AG04449 (cell line): Measurements from ENCODE around the gene TUBA1B.

Experiments used
- CTCF ChIA-PET: fragments of 350-600 bp; formaldehyde crosslinking; extraction: SDS; loops from one replicate; lab custom pipeline; 2021; ENCODE audit warnings: antibody characterized with exemption; lab: Yijun Ruan, JAX
- POLR2A ChIA-PET: fragments of 400-600, 350-600 bp; formaldehyde crosslinking; extraction: SDS; loops from one replicate; lab custom pipeline; 2020; ENCODE audit warnings: antibody characterized with exemption, inconsistent platforms; lab: Yijun Ruan, JAX
- DNase-seq: peaks from one replicate; pipeline ENCODE4 v3.0.0-alpha.2; 2010; ENCODE audit warnings: low read depth, low spot score
- H3K4me3 ChIP-seq: 2 replicates; pipeline ENCODE4 v1.5.1; 2011; ENCODE audit warnings: low read depth, mild to moderate bottlenecking, control low read depth, low read length
- TF ChIP-seq, protein P1 (sequence below): IDR thresholded peaks from one replicate; pipeline ENCODE4 v1.5.1; 2011; ENCODE audit warnings: mild to moderate bottlenecking, moderate library complexity, low read length, control low read depth, inconsistent platforms; ENCODE audit not compliant: insufficient read depth; ENCODE audit errors: missing control alignments

The TUBA1B gene

DNA sequence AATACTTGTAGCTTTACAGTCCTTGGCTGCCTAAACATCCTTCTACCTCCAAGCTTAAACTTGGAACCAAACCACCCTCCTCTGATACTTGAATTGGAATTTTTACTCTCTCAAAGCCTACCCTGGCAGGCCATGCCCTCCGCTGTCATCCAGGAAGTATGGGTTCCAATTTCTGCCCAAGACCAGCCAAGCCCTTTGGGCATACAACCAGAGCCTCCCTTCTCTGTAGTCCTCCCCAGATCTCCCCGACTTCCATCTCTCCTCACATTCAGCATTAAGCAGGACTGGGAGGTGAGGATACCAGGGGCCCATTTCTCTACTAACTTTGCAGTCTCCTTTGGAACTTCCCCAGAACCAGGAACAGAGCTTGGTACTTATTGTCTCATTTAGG is 36.2 kb downstream of the TUBA1B start:
- DNase-seq, result no peak
- CTCF ChIA-PET, result interaction anchor here (1.2 to 21.3 kb wide), 9 partner anchors 11 to 139 kb away, joined by 3 to 430 read pairs (median 9); partner anchors contain the start of genes LMBR1L and TUBA1B
- POLR2A ChIA-PET, result interaction anchor here (0.8 to 5.8 kb wide), 2 partner anchors 36 to 38 kb away, joined by 4 to 20 read pairs; partner anchors contain the start of gene TUBA1B
- no peak overlapping the region for H3K4me3 ChIP-seq
- TF ChIP-seq, protein P1, sequence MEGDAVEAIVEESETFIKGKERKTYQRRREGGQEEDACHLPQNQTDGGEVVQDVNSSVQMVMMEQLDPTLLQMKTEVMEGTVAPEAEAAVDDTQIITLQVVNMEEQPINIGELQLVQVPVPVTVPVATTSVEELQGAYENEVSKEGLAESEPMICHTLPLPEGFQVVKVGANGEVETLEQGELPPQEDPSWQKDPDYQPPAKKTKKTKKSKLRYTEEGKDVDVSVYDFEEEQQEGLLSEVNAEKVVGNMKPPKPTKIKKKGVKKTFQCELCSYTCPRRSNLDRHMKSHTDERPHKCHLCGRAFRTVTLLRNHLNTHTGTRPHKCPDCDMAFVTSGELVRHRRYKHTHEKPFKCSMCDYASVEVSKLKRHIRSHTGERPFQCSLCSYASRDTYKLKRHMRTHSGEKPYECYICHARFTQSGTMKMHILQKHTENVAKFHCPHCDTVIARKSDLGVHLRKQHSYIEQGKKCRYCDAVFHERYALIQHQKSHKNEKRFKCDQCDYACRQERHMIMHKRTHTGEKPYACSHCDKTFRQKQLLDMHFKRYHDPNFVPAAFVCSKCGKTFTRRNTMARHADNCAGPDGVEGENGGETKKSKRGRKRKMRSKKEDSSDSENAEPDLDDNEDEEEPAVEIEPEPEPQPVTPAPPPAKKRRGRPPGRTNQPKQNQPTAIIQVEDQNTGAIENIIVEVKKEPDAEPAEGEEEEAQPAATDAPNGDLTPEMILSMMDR, result no peak

DNA sequence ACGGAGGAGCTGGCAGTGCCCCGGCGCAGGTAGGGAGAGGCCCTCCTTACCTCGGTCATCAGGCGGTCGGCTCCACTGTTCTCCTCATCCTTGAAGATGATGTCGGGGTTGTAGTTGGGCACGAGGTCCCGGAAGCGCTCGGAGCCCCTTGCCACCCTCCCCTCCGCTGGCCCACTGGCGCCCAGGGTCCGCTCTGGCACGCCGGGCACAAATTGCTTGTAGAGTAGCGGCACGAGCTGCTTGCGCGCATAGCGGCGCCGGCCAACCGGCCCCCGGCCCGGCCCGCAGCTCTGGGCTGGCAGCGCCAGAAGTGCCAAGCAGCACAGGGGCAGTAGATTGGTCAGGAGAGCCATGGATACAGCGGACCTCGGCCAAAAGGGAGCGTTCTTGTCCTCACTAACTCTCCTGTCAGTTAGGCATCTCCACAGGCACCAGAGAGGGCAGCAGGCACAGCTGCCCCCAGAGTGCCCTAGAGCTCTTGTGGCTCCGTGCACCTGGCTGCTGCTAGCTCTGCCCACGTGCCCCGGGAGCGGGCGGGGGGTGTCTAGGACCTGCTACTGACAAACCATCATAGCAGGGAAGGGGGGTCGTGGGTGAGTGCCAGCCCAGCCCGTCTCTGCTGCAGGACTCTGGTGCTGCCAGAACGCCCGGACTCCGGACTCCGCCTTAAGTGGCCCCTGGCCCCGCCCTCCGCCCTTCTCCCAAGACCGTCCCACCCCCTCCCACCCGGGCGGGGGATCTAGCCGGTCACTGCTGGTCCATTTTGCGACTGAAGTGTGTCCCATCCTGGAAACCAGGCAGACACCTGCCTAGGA is 36.8 kb downstream of the TUBA1B start, which contains the start of gene DHH:
Gene DHH, minus strand, starts transcription at position 642 of the 815 bp plus-strand sequence. Its CDS starts 289 bp downstream, at position 353.
- DNase-seq, result no peak
- POLR2A ChIA-PET, result interaction anchor here (5.8 kb wide), 1 partner anchor 36 kb away, joined by 20 read pairs; the partner anchor contains the start of gene TUBA1B
- peak within 1 kb of the TSS; percentile 12 for H3K4me3 ChIP-seq
- TF ChIP-seq, protein P1, result no peak
- CTCF ChIA-PET, result interaction anchor here (0.9 to 21.3 kb wide), 11 partner anchors 11 to 141 kb away, joined by 3 to 430 read pairs (median 9); partner anchors contain the start of genes LMBR1L and TUBA1B

DNA sequence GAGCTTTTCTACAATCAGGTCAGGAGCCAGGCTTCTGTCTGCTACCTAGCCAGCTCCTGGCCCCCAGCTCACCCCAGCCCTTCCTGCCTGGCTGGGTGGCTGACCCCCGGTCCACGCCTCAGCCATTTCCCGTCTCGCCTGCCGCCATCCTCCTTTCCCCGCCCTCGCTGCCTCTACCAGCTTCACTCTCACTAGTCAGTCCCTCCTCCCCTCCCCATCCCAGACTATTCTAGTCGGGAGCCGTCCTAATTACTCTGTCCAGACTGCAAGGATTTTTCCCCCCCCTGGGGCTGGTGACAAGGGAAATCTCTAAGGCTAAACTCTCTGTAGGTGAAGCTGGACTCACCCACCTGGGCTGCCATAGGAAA is 37.4 kb downstream of the TUBA1B start:
- no peak for DNase-seq
- TF ChIP-seq, protein P1, result no peak
- ChIA-PET POLR2A (interaction anchor here (0.6 to 5.8 kb wide), 2 partner anchors 16 to 37 kb away, joined by 5 to 20 read pairs; partner anchors contain the start of gene TUBA1B), CTCF (interaction anchor here (0.9 to 21.3 kb wide), 11 partner anchors 10 to 141 kb away, joined by 3 to 430 read pairs (median 8); partner anchors contain the start of genes LMBR1L and TUBA1B)
- peak overlapping the region; percentile 12; the same call in 1 of the 2 replicates for H3K4me3 ChIP-seq

DNA sequence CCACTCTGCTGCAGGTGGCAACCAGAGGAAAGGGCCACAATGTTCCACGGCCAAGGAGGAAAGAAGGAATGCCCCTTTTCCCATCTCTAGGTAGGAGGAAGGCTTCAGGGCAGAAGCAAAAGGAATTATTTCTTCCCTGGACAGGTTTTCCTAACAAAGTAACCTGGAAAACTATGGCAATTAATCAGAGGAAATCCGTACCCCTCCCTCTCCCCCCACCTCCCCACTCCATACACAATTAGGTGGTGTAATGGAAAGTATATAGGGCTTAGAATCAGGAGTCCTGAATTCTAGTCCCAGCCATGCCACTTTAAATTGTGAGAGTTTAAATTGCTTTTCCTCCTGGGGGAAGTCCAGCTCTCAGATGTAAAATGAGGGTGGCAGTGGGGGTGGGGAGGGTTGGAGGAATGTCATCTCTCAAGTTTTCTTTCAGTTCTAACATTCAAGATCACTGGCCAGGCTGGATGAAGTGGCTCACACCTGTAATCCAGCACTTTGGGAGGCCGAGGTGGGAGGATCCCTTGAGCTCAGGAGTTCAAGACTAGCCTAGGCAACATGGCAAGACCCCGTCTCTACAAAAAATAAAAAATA is 38.3 kb downstream of the TUBA1B start:
- TF ChIP-seq, protein P1, result no peak
- CTCF ChIA-PET, result interaction anchor here (0.7 to 21.3 kb wide), 15 partner anchors 7 to 125 kb away, joined by 3 to 430 read pairs (median 9); partner anchors contain the start of genes LMBR1L, RHEBL1 and TUBA1B
- H3K4me3 ChIP-seq, result no peak overlapping the region
- DNase-seq, result no peak
- POLR2A ChIA-PET, result interaction anchor here (5.8 kb wide), 1 partner anchor 38 kb away, joined by 20 read pairs; the partner anchor contains the start of gene TUBA1B

DNA sequence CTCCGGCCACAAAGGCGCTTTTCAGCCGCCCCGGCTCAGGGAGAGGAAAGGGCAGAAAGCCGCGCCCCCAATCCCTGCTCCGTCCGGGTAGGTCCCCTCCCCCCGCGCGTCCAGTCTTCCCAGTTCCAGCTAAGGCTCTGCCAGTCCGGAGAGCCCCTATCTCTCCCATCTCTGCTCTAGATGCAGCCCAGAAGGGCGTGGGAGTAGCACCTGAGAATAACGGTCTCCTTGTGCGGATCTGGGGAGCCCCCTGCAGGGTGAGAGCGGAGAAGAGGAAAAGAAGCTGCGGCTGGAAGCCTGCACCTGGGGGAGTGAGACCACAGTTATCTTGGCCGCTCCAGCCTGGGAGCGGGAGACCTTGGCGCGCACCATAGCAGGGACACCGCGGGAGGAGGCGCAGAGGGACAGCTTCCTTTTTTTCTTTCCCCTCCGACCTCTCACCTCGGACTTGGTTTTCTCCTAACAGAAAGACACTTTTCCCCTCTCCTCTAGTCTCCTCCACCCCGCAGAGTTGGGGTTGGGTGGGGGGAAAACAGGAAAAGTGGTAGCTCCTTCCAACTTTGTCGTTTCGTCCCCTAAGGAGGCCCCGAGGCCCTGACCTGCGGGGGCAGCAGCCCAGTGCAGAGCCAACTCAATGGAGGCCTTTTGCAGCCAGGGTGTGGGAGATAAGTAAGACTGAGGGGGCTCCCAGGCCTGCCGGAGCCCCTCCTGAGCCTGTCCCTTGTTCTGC is 38.9 kb downstream of the TUBA1B start:
- ChIA-PET POLR2A (interaction anchor here (5.8 kb wide), 1 partner anchor 38 kb away, joined by 20 read pairs; the partner anchor contains the start of gene TUBA1B), CTCF (interaction anchor here (0.7 to 21.3 kb wide), 14 partner anchors 8 to 141 kb away, joined by 3 to 430 read pairs (median 8); partner anchors contain the start of genes LMBR1L and RHEBL1)
- peak overlapping the region; percentile 41 for H3K4me3 ChIP-seq

More for the DNA sequence above, 38.9 kb downstream of the TUBA1B start:
- no peak for DNase-seq
- TF ChIP-seq, protein P1, result peak; percentile 40
